Activated CD8-positive, alpha-beta memory T cell treated with anti-CD3 and anti-CD28 coated beads, Interleukin-2, amount 10 ng/mL, durations not matched to agents 7 days and 5 days (primary cell): ENCODE results near the gene SIM1. TPM values are rescaled to one million over a fixed set of nuclear protein-coding genes. Genes with fewer than 3 reads are reported as not detected.

Experiments
- ATAC-seq: fragments of 150-1000 bp; cut with Tn5 transposase; one replicate; pipeline ENCODE4 v1.10.0; 2021; ENCODE audit warnings: moderate library complexity
- CTCF ChIA-PET: fragments of 350-600 bp; sonication (Branson Sonifier 250); formaldehyde crosslinking; loops from one replicate; lab custom pipeline; 2021; ENCODE audit warnings: antibody characterized with exemption; lab: Charles Lee
- DNase-seq: peaks from one replicate; pipeline ENCODE4 v3.0.0-alpha.2; 2020
- H3K27ac Mint-ChIP-seq: one replicate; pipeline ENCODE4 v1.8.0; 2021; ENCODE audit warnings: mild to moderate bottlenecking, mixed read lengths
- H3K27me3 Mint-ChIP-seq: one replicate; pipeline ENCODE4 v1.8.0; 2021; ENCODE audit warnings: mixed read lengths
- H3K36me3 Mint-ChIP-seq: one replicate; pipeline ENCODE4 v1.8.0; 2021; ENCODE audit warnings: mild to moderate bottlenecking, mixed read lengths
- H3K4me1 Mint-ChIP-seq: one replicate; pipeline ENCODE4 v1.8.0; 2021; ENCODE audit warnings: mixed read lengths
- H3K4me3 Mint-ChIP-seq: one replicate; pipeline ENCODE4 v1.8.0; 2021; ENCODE audit warnings: mild to moderate bottlenecking, moderate library complexity, mixed read lengths
- H3K9me3 Mint-ChIP-seq: one replicate; pipeline ENCODE4 v1.8.0; 2022; ENCODE audit warnings: low read depth, mixed read lengths
- total RNA-seq, 2 experiments: library from RNA; stranded (reverse); gene quantifications; one replicate each; pipeline ENCODE4 v1.2.3, GENCODE V29; 2021

Gene SIM1
- total RNA-seq, 2 experiments from 2014 or later = 0.07 TPM; not detected in 1

DNA sequence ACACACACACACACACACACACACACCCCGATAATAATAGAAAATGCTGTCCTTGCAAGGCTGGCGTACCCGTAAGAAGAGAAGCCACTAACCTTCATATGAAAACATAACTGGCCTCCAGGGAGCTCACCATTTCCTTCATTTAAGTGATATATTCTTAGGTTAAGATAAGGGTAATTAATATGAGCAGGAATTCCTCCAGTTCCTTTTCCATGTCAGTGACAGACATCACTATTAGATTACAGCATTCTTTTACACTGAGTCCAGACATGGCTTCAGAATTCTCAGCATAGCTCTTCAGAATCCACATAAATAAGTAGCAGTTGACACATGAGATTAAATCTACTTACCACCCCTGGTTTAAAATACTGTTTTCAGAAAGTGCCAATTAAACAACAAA, 121.9 kb downstream of the SIM1 start:
- Mint-ChIP-seq H3K27me3 (peaks cover 14% of the 10 kb centered on the region), H3K27ac (no peak overlapping the region), H3K36me3 (peaks cover 2% of the 10 kb centered on the region), H3K9me3 (peaks cover 3% of the 10 kb centered on the region), H3K4me1 (peaks cover 11% of the 10 kb centered on the region), H3K4me3 (no peak overlapping the region)
- ATAC-seq = no peak
- no peak for DNase-seq
- CTCF ChIA-PET = no interaction called here

DNA sequence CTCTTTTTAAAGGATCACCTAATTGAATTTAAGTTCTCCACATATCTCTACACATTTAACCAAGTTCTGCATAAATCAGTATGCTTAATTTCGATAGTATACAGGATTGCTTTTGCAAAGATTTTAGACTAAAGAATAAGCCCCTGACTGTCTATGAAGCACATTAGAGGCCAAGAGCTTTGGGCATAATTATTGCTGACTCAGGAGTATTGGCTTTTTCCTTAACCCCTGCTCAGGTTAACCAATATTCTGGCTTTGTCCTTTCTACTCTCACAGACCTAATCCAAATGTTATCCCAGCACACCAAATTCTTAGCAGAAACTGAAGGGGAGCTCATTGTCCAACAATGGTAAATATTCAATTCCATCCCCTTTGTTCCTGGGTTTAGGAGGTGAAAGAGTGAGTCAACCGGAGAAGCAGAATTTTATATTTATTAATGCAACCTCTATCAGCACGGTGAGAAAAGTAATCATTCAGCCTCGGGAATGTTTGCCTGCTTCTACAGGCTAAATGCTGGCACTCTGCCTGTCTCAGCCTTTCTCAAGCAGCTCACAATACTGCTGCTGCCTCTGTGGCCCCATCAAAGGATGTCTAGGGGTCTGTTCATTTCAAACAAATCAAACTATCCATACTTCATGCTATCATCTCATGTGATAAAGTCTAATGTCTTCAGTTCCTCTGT, 125.0 kb downstream of the SIM1 start:
- no peak overlapping the region for H3K27ac Mint-ChIP-seq
- CTCF ChIA-PET = no interaction called here
- peaks cover 3% of the 10 kb centered on the region for H3K9me3 Mint-ChIP-seq
- no peaks in the 10 kb centered on the region for H3K36me3 Mint-ChIP-seq
- ATAC-seq = no peak
- peaks cover 30% of the 10 kb centered on the region for H3K27me3 Mint-ChIP-seq
- H3K4me3 Mint-ChIP-seq = no peak overlapping the region
- DNase-seq = no peak
- H3K4me1 Mint-ChIP-seq = peaks cover 8% of the 10 kb centered on the region

DNA sequence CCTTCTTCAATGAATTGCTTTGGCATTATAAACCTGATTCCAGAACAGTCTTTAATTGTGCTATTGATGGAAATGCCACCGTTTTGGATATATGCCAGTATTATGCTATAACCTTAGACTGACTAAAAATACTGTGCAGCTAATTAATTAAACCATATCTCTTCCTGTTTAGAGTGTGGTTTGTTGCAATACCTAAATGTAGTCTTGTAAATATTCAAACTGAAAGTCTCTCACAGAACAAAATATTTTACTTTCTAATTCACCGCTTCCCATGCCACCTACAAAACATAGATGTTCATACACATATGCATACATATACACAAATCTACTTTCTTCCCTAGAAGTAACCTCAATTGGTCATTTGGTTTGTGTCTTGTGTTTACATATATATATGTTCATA, 126.6 kb downstream of the SIM1 start:
- Mint-ChIP-seq H3K4me1 (peaks cover 8% of the 10 kb centered on the region), H3K4me3 (no peak overlapping the region), H3K27me3 (peaks cover 36% of the 10 kb centered on the region), H3K9me3 (peaks cover 3% of the 10 kb centered on the region), H3K36me3 (no peaks in the 10 kb centered on the region), H3K27ac (no peak overlapping the region)
- ATAC-seq = no peak
- no peak for DNase-seq
- CTCF ChIA-PET = no interaction called here

GRCh38 chr6:100336876-100337275, 127.8 kb downstream of the SIM1 start:
- Mint-ChIP-seq H3K36me3 (no peaks in the 10 kb centered on the region), H3K4me1 (peaks cover 8% of the 10 kb centered on the region), H3K27ac (no peak overlapping the region), H3K4me3 (no peak overlapping the region), H3K9me3 (peaks cover 3% of the 10 kb centered on the region), H3K27me3 (peaks cover 32% of the 10 kb centered on the region)
- DNase-seq (no peak), ATAC-seq (no peak)
- CTCF ChIA-PET = no interaction called here

- Mint-ChIP-seq H3K4me3 (no peak overlapping the region), H3K36me3 (no peaks in the 10 kb centered on the region), H3K4me1 (peaks cover 8% of the 10 kb centered on the region), H3K27ac (no peak overlapping the region), H3K9me3 (peaks cover 4% of the 10 kb centered on the region), H3K27me3 (peaks cover 32% of the 10 kb centered on the region)
- CTCF ChIA-PET = no interaction called here
- DNase-seq (no peak), ATAC-seq (no peak)
These were observed 128.7 kb downstream of the SIM1 start for GRCh38 chr6:100335991-100336390.
